Naive thymus-derived CD4-positive, alpha-beta T cell (primary cell): ENCODE results near the gene CCDC107. TPM values are rescaled to one million over a fixed set of nuclear protein-coding genes. Genes with fewer than 3 reads are reported as not detected.
A peak's percentile ranks its signal among the peaks of the same experiment; 100 is the strongest.

Experiments
- ATAC-seq: fragments of 150-1000 bp; cut with Tn5 transposase; 2 replicates; pipeline ENCODE4 v1.10.0; 2021; ENCODE audit warnings: mild to moderate bottlenecking, moderate library complexity
- CTCF ChIA-PET: fragments of 350-600 bp; sonication (Branson Sonifier 250); formaldehyde crosslinking; loops from one replicate; lab custom pipeline; 2021; ENCODE audit warnings: antibody characterized with exemption; lab: Charles Lee
- POLR2A ChIA-PET: fragments of 350-600 bp; sonication (Branson Sonifier 250); formaldehyde crosslinking; loops from one replicate; lab custom pipeline; 2021; ENCODE audit warnings: antibody characterized with exemption, inconsistent platforms; lab: Charles Lee
- DNase-seq, 9 donors: peaks; one replicate each; pipeline versions ENCODE4 v3.0.0 to v3.0.0-alpha.2; 2020 to 2022; ENCODE audit warnings: mixed read lengths in 1 of 9
- H3K27ac ChIP-seq: one replicate; pipeline ENCODE4 v1.7.0; 2013; ENCODE audit warnings: mild to moderate bottlenecking, low read depth, low read length, moderate library complexity
- H3K27me3 ChIP-seq, 2 donors: one replicate each; pipeline ENCODE4 v1.7.0; 2013; ENCODE audit warnings: low read length in 2 of 2, mild to moderate bottlenecking in 2 of 2, moderate library complexity in 2 of 2; ENCODE audit not compliant: control insufficient read depth in 2 of 2, insufficient read depth in 2 of 2
- H3K36me3 ChIP-seq, 3 experiments: 1 replicate in 2 of 3; 2 replicates in 1 of 3; pipeline ENCODE4 v1.7.0; 2013; ENCODE audit warnings: low read length in 3 of 3, mild to moderate bottlenecking in 3 of 3, moderate library complexity in 1 of 3; ENCODE audit not compliant: insufficient read depth in 3 of 3, control insufficient read depth in 2 of 3
- H3K4me1 ChIP-seq, 2 donors: one replicate each; pipeline ENCODE4 v1.7.0; 2013; ENCODE audit warnings: low read length in 2 of 2, mild to moderate bottlenecking in 2 of 2, moderate library complexity in 1 of 2; ENCODE audit not compliant: control insufficient read depth in 2 of 2, insufficient read depth in 2 of 2
- H3K4me3 ChIP-seq: 2 replicates; pipeline ENCODE4 v1.7.0; 2013; ENCODE audit warnings: mild to moderate bottlenecking, low read length
- H3K9me3 ChIP-seq, 3 experiments: 1 replicate in 2 of 3; 2 replicates in 1 of 3; pipeline ENCODE4 v1.7.0; 2013; ENCODE audit warnings: low read length in 3 of 3; ENCODE audit not compliant: control insufficient read depth in 2 of 3
- H3K27ac Mint-ChIP-seq, 9 donors: one replicate each; pipeline ENCODE4 v1.8.0; 2020 to 2022; ENCODE audit warnings: mixed read lengths in 9 of 9, mild to moderate bottlenecking in 8 of 9, moderate library complexity in 5 of 9, inconsistent platforms in 2 of 9
- H3K27me3 Mint-ChIP-seq, 5 donors: one replicate each; pipeline ENCODE4 v1.8.0; 2021 to 2022; ENCODE audit warnings: mixed read lengths in 5 of 5, mild to moderate bottlenecking in 1 of 5
- H3K36me3 Mint-ChIP-seq, 5 donors: one replicate each; pipeline ENCODE4 v1.8.0; 2020 to 2022; ENCODE audit warnings: mixed read lengths in 5 of 5, mild to moderate bottlenecking in 3 of 5, inconsistent platforms in 1 of 5
- H3K4me1 Mint-ChIP-seq, 7 donors: one replicate each; pipeline ENCODE4 v1.8.0; 2020 to 2022; ENCODE audit warnings: mixed read lengths in 7 of 7, mild to moderate bottlenecking in 3 of 7, inconsistent platforms in 1 of 7
- H3K4me3 Mint-ChIP-seq, 10 donors: one replicate each; pipeline ENCODE4 v1.8.0; 2020 to 2022; ENCODE audit warnings: mild to moderate bottlenecking in 10 of 10, mixed read lengths in 10 of 10, moderate library complexity in 6 of 10, inconsistent platforms in 2 of 10
- H3K9me3 Mint-ChIP-seq, 11 donors: one replicate each; pipeline ENCODE4 v1.8.0; 2020 to 2022; ENCODE audit warnings: mixed read lengths in 11 of 11, mild to moderate bottlenecking in 4 of 11, inconsistent platforms in 1 of 11, moderate library complexity in 1 of 11
- intact Hi-C, 2 donors: fragments of 100-400 bp; cut with micrococcal nuclease; formaldehyde crosslinking; loops; one replicate each; pipeline ENCODE4 v1.15.1; 2023
- polyA plus RNA-seq, 2 donors: library from polyadenylated mRNA; unstranded; fragments of 300-500 nt; fragmentation: Illumina TruSeq; gene quantifications; one replicate each; pipeline ENCODE4 v1.2.3, GENCODE V29; 2021
- total RNA-seq, 6 experiments: library from RNA in 5 of 6; stranded (reverse) in 5 of 6; gene quantifications; 1 replicate in 5 of 6; 2 replicates in 1 of 6; pipeline ENCODE4 v1.2.3 and lab custom pipeline; 2021 to 2026

CCDC107 gene
- total and polyA plus RNA-seq, 7 experiments from 2014 or later = 12.0 to 65.7 (median 17.2) TPM

- H3K9me3 Mint-ChIP-seq = no peaks in the 10 kb centered on the region
- peak overlapping the region in 1 of 10 donors; percentile 34 for H3K4me3 Mint-ChIP-seq
- no peak for ATAC-seq
- intact Hi-C loops = no loop called here
- peaks cover 11 to 20% (median 14%) of the 10 kb centered on the region in 7 donors for H3K4me1 Mint-ChIP-seq
- peaks cover 0 to 23% (median 9%) of the 10 kb centered on the region in 5 donors for H3K27me3 Mint-ChIP-seq
- H3K27ac Mint-ChIP-seq = no peak overlapping the region
- peaks cover 0 to 4% (median 0%) of the 10 kb centered on the region in 3 experiments for H3K36me3 ChIP-seq
- CTCF ChIA-PET = interaction anchor here (0.5 kb wide), 1 partner anchor 34 kb away, joined by 3 read pairs; no protein-coding TSS in a partner anchor
- H3K27me3 ChIP-seq = peaks cover 0 to 3% of the 10 kb centered on the region in 2 donors
- no peak overlapping the region for H3K4me3 ChIP-seq
- H3K9me3 ChIP-seq = no peaks in the 10 kb centered on the region
- H3K36me3 Mint-ChIP-seq = peaks cover 0 to 5% (median 0%) of the 10 kb centered on the region in 5 donors
- H3K4me1 ChIP-seq = peaks cover 0 to 11% of the 10 kb centered on the region in 2 donors
- POLR2A ChIA-PET = interaction anchor here (1.0 kb wide), 1 partner anchor 14 kb away, joined by 3 read pairs; the partner anchor contains the start of gene ARHGEF39
- DNase-seq = no peak
- no peak overlapping the region for H3K27ac ChIP-seq
These were observed 21.0 kb downstream of the CCDC107 start for GRCh38 chr9:35679091-35679490.

GRCh38 chr9:35679766-35680330, 21.8 kb downstream of the CCDC107 start:
- no peaks in the 10 kb centered on the region for H3K9me3 ChIP-seq
- H3K9me3 Mint-ChIP-seq = no peaks in the 10 kb centered on the region
- POLR2A ChIA-PET = interaction anchor here (1.0 kb wide), 1 partner anchor 15 kb away, joined by 3 read pairs; the partner anchor contains the start of gene ARHGEF39
- peaks cover 5 to 13% (median 9%) of the 10 kb centered on the region in 7 donors for H3K4me1 Mint-ChIP-seq
- no peaks in the 10 kb centered on the region for H3K27me3 ChIP-seq
- H3K27ac ChIP-seq = no peak overlapping the region
- peaks cover 0 to 16% (median 3%) of the 10 kb centered on the region in 5 donors for H3K27me3 Mint-ChIP-seq
- no peak overlapping the region for H3K4me3 Mint-ChIP-seq
- CTCF ChIA-PET = no interaction called here
- peaks cover 0 to 4% (median 0%) of the 10 kb centered on the region in 5 donors for H3K36me3 Mint-ChIP-seq
- H3K36me3 ChIP-seq = peaks cover 0 to 7% (median 0%) of the 10 kb centered on the region in 3 experiments
- peaks cover 0 to 11% of the 10 kb centered on the region in 2 donors for H3K4me1 ChIP-seq
- no peak overlapping the region for H3K4me3 ChIP-seq
- H3K27ac Mint-ChIP-seq = no peak overlapping the region
- ATAC-seq (no peak), DNase-seq (no peak)
- intact Hi-C loops = no loop called here

GRCh38 chr9:35680331-35681105, 22.4 kb downstream of the CCDC107 start:
- H3K4me3 Mint-ChIP-seq = no peak overlapping the region
- no peak overlapping the region for H3K27ac Mint-ChIP-seq

GRCh38 chr9:35681341-35682002, 23.4 kb downstream of the CCDC107 start:
- peaks cover 0 to 4% (median 0%) of the 10 kb centered on the region in 5 donors for H3K36me3 Mint-ChIP-seq
- Histone ChIP-seq H3K27me3 (no peaks in the 10 kb centered on the region), H3K4me3 (no peak overlapping the region), H3K36me3 (peaks cover 0 to 12% (median 0%) of the 10 kb centered on the region in 3 experiments), H3K27ac (no peak overlapping the region), H3K9me3 (no peaks in the 10 kb centered on the region), H3K4me1 (no peaks in the 10 kb centered on the region)
- intact Hi-C loops = no loop called here
- peaks cover 0 to 12% (median under 1%) of the 10 kb centered on the region in 5 donors for H3K27me3 Mint-ChIP-seq
- no peak overlapping the region for H3K4me3 Mint-ChIP-seq
- H3K27ac Mint-ChIP-seq = no peak overlapping the region
- H3K9me3 Mint-ChIP-seq = no peaks in the 10 kb centered on the region
- H3K4me1 Mint-ChIP-seq = peaks cover 1 to 8% (median 6%) of the 10 kb centered on the region in 7 donors
- ATAC-seq (no peak), DNase-seq (no peak)
- CTCF ChIA-PET = no interaction called here
- POLR2A ChIA-PET = no interaction called here

More at GRCh38 chr9:35680331-35681105, 22.4 kb downstream of the CCDC107 start:
- ATAC-seq (no peak), DNase-seq (no peak)
- Histone ChIP-seq H3K4me3 (no peak overlapping the region), H3K27ac (no peak overlapping the region), H3K36me3 (peaks cover 0 to 12% (median 0%) of the 10 kb centered on the region in 3 experiments), H3K27me3 (no peaks in the 10 kb centered on the region), H3K4me1 (peaks cover 0 to 6% of the 10 kb centered on the region in 2 donors), H3K9me3 (no peaks in the 10 kb centered on the region)
- intact Hi-C loops = no loop called here
- Mint-ChIP-seq H3K4me1 (peaks cover 5 to 12% (median 9%) of the 10 kb centered on the region in 7 donors), H3K9me3 (no peaks in the 10 kb centered on the region), H3K36me3 (peaks cover 0 to 4% (median 0%) of the 10 kb centered on the region in 5 donors), H3K27me3 (peaks cover 0 to 16% (median 3%) of the 10 kb centered on the region in 5 donors)
- CTCF ChIA-PET = no interaction called here
- POLR2A ChIA-PET = no interaction called here

- Mint-ChIP-seq H3K27ac (peak overlapping the region in 1 of 9 donors; percentile 6), H3K27me3 (peaks cover 0 to 9% (median 0%) of the 10 kb centered on the region in 5 donors), H3K4me1 (peaks cover 0 to 9% (median 2%) of the 10 kb centered on the region in 7 donors), H3K36me3 (peaks cover 0 to 4% (median 0%) of the 10 kb centered on the region in 5 donors), H3K4me3 (no peak overlapping the region), H3K9me3 (no peaks in the 10 kb centered on the region)
- Histone ChIP-seq H3K4me3 (no peak overlapping the region), H3K36me3 (peaks cover 0 to 12% (median 0%) of the 10 kb centered on the region in 3 experiments), H3K27me3 (no peaks in the 10 kb centered on the region), H3K27ac (no peak overlapping the region), H3K4me1 (no peaks in the 10 kb centered on the region), H3K9me3 (no peaks in the 10 kb centered on the region)
- intact Hi-C loops = no loop called here
- CTCF ChIA-PET = interaction anchor here (1.0 kb wide), 1 partner anchor 13 kb away, joined by 6 read pairs; no protein-coding TSS in a partner anchor
- POLR2A ChIA-PET = no interaction called here
- no peak for DNase-seq
- ATAC-seq = no peak
These were observed 24.0 kb downstream of the CCDC107 start for GRCh38 chr9:35682051-35682450.
